GM21528 (cell line): ENCODE results near the gene ASPHD2.

ENCODE experiments used
- ATAC-seq: cut with Tn5 transposase; IDR thresholded peaks from one replicate; pipeline ENCODE4 v1.9.1; 2021; ENCODE audit warnings: mild to moderate bottlenecking, moderate library complexity; ENCODE audit not compliant: unreplicated experiment, low FRiP score

The ASPHD2 gene

GRCh38 chr22:26445577-26446275 lies 16.7 kb downstream of the ASPHD2 start:
- no peak for ATAC-seq

GRCh38 chr22:26446808-26447515 lies 17.9 kb downstream of the ASPHD2 start:
- ATAC-seq, result no peak

GRCh38 chr22:26447584-26448329 lies 18.7 kb downstream of the ASPHD2 start:
- ATAC-seq, result no peak

GRCh38 chr22:26448334-26448733 lies 19.3 kb downstream of the ASPHD2 start:
- no peak for ATAC-seq

DNA sequence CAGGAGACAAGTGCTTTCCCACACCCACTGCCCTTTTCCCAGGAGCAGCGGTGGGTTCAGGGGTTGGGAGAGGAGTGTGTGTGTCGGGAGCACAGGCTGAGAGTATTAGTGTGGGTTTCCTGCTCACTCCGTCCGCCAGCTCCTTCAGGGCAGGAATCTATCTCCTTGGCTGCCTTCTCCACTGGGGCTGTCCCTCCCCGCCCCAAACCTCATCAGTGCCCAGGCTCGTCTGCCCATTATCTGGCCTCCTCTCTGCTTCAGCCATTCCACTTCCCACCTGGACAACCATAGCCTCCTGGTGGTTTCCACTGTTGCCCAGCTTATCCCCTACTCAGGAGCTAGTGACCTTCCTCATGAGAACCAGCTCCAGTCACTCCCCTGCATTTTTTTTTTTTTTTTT lies 19.9 kb downstream of the ASPHD2 start:
- no peak for ATAC-seq

GRCh38 chr22:26450453-26451185 lies 21.6 kb downstream of the ASPHD2 start:
- no peak for ATAC-seq

GRCh38 chr22:26452236-26453016 lies 23.4 kb downstream of the ASPHD2 start:
- no peak for ATAC-seq

DNA sequence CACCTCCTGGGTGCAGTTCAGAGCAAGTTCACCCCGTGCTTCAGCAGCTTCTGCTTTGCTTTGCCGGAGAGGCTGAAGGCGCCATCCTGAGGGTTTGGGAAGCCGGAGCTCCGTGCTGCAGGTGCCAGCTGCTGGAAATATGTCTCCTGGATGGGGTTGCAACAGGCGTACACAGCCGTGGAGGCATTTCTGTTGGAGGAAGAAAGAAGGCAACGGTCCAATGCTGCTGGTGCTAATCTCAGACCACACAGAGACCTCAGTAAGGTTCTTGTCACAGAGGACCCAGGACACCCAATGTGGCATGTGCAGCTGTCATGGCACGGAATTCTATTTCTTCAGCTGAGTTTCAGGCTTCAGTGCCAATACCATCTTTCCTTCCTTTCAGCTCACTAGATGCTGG lies 24.2 kb downstream of the ASPHD2 start:
- no peak for ATAC-seq

- no peak for ATAC-seq
These were observed 24.9 kb downstream of the ASPHD2 start for GRCh38 chr22:26453812-26454500.

DNA sequence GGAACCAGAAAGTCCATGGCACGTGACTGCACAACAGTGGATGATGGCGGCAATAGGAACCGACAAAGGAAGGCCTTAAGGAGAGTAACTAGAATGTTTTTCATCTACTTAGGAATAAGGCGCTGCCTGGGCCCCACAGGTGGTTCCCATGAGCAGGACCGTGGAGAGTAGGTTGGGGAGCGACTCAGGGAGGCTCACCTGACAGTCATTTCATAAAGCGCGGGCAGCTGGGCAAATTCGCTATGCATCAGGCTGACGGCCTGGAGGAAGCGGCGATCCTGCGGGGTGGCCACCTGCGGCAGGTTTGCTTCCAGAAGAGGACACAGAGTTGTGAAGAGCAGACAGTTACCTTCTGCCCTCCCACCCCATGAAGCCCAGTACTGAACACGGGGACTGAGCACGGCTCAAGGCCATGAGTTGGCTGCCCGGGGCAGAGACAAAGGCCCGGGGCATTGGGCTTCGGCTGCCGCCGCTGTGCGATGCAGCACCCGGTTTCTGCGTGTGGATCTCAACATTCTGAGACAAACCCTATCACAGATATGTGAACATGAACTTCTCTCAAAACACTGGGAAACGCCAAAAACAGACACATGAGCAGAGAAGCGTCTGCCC lies 28.7 kb downstream of the ASPHD2 start:
- no peak for ATAC-seq

DNA sequence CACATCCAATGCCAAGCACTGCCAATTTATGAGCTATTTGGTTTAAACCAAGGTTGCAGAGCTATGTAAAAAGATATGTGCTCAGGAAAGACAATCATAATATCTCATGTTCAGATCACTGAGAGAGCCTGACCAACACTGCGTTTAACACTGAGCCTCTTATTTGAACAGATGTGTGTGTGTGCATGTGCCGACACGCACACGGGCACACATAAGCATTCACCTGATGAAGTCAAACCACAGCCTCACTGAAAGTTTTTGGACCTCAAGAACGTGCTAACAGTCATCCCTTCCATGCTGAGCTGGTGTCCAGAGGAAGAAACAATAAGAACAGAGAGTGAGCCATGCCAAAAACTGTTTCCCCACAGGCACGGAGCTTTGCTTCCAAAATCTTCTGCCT lies 31.1 kb downstream of the ASPHD2 start:
- no peak for ATAC-seq

DNA sequence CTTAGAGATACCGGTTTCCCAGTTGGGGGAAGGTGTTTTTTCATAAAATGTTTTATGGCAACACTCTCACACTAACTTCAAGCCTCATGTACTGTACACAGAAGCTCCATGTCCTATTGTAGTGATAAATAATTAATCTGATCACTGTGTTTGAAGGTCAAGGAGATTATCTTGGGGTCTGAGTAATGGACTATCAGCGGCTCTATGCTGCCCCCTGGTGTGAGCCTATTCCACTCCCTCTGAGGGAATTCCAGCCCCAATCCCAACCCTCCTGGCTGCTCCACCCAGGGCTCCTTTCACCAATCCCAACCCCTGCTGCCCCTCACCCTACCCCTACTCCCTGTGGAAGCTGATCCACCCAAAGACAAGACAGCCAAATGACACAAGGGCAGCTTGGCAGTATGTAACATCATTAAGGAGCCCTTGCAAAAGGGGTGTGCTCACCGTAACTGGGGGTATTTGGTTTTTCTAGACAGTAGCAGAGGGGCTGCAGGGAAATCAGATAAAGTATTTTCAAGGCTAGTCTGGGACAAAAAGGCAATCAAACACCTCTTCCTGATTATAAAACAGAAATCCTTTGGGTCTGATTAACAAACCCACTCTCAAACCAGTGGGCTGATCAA lies 32.2 kb downstream of the ASPHD2 start:
- no peak for ATAC-seq

GRCh38 chr22:26462051-26462450 lies 33.0 kb downstream of the ASPHD2 start:
- ATAC-seq, result no peak

- no peak for ATAC-seq
These were observed 33.6 kb downstream of the ASPHD2 start for GRCh38 chr22:26462641-26463040.

DNA sequence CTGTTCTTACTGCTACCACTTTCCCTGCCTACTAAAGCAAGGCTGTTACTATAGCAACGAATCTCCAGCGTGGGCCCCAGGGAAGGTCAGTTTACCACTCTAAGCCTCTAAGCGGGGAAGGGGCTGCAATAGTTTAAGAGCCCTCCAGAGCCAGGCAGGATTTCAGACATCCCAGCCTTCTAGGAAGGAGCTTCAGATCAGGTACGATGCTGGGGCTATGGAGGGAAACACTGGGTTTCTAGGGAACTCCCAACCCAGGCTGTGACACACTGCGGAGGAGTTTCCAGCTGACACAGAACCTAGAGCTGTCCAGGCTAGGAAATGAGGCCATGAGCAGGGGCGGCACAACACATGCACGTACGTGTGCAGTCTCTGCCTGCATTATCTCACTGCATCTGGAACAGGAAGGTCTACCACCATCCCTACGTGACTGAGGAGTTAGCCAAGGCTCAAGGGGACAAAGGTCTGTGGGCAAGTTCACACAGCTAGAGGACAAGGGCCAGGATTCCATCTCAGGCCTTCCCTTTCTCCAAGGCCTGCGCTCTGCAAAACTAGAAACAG lies 34.1 kb downstream of the ASPHD2 start:
- no peak for ATAC-seq

DNA sequence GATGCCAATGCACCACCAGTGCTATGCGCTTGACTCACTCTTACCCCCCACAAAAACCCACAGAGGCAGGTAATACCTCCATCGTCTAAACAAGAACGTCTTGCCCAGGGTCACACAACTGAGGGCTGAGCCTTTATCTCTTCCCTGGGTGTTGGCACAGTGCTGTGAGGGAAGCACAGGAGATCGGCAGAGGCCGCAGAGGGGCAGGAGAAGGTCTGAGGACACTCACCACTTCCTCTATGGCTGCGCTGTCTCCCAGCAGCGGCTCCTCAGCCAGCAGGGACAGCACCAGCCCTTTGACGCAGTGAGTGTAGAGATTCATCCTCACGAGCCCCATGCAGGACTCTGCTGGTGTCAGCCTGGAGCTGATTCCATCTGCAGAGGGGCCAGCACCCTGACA lies 34.6 kb downstream of the ASPHD2 start:
- ATAC-seq, result no peak

- no peak for ATAC-seq
These were observed 35.3 kb downstream of the ASPHD2 start for GRCh38 chr22:26464312-26464711.

DNA sequence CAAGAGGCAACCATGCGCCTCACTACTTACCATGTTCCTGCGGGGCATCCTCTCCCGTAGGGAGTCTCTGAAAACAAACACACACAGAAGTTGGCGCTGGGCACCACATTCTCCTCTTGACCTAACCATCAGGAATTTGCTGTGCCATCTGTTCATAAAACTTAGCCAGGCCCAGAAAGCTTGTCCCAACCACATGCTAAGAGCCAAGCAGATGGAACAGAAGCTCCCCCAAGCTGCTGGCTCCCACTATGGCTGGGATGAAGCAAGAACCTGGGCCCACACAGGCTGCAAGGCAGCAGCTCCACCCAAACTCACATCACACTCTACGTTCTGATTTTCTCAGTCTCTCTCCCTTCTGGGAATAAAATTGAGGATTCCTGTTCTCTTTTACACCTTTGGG lies 37.1 kb downstream of the ASPHD2 start:
- ATAC-seq, result no peak
